ENCODE measurements around the gene EPHA4. TPM values are rescaled to one million over a fixed set of nuclear protein-coding genes. Genes with fewer than 3 reads are reported as not detected.

Gene EPHA4
- total RNA-seq, 2 experiments from 2014 or later, result 0.23 TPM; not detected in 1

- Histone ChIP-seq H4K20me1 (ENCODE audit: insufficient read depth, low read length) (no peaks in the 10 kb centered on the region), H3K36me3 (ENCODE audit: insufficient read depth, low read length) (no peaks in the 10 kb centered on the region), H3K9me3 (ENCODE audit: low read length) (no peaks in the 10 kb centered on the region), H3K27ac (ENCODE audit: low read depth, low read length, poor library complexity, severe bottlenecking) (no peak overlapping the region), H3K9me2 (ENCODE audit: insufficient read depth, low read length) (no peaks in the 10 kb centered on the region), H3K4me3 (ENCODE audit: low read depth, low read length, poor library complexity, severe bottlenecking) (no peak overlapping the region), H3K79me2 (ENCODE audit: insufficient read depth, low read depth, low read length) (no peaks in the 10 kb centered on the region), H3K4me2 (ENCODE audit: low read length) (no peak overlapping the region), H3K4me1 (ENCODE audit: insufficient read depth, low read length, poor library complexity, severe bottlenecking) (peaks cover 11% of the 10 kb centered on the region), H2AFZ (ENCODE audit: low read length) (no peak overlapping the region)
- ChIA-PET POLR2A (no interaction called here), CTCF (ENCODE audit: unreplicated experiment) (no interaction called here)
- no peak for DNase-seq (ENCODE audit: low spot score)
- intact Hi-C loops (cut with micrococcal nuclease; ENCODE audit: unreplicated experiment), result no loop called here
- TF ChIP-seq CTCF (conservative IDR thresholded peaks at IDR 0.05; ENCODE audit: low read length) (no peak), EZH2phosphoT487 (IDR thresholded peaks at IDR 0.05; ENCODE audit: borderline replicate concordance, low read depth, low read length) (no peak)
- BruUV-seq (replicated peaks), result no TSS peak
Observed at GRCh38 chr2:221569425-221569845, 2.7 kb downstream of the EPHA4 start.

- H3K4me3 ChIP-seq (ENCODE audit: low read depth, low read length, poor library complexity, severe bottlenecking), result no peak overlapping the region
- no peaks in the 10 kb centered on the region for H3K9me2 ChIP-seq (ENCODE audit: insufficient read depth, low read length)
- TF ChIP-seq CTCF (conservative IDR thresholded peaks at IDR 0.05; ENCODE audit: low read length) (no peak), EZH2phosphoT487 (IDR thresholded peaks at IDR 0.05; ENCODE audit: borderline replicate concordance, low read depth, low read length) (no peak)
- intact Hi-C loops (cut with micrococcal nuclease; ENCODE audit: unreplicated experiment), result no loop called here
- no peak overlapping the region for H3K27ac ChIP-seq (ENCODE audit: low read depth, low read length, poor library complexity, severe bottlenecking)
- H3K79me2 ChIP-seq (ENCODE audit: insufficient read depth, low read depth, low read length), result no peaks in the 10 kb centered on the region
- no peak overlapping the region for H2AFZ ChIP-seq (ENCODE audit: low read length)
- H4K20me1 ChIP-seq (ENCODE audit: insufficient read depth, low read length), result no peaks in the 10 kb centered on the region
- POLR2A ChIA-PET, result no interaction called here
- no peaks in the 10 kb centered on the region for H3K9me3 ChIP-seq (ENCODE audit: low read length)
- no peaks in the 10 kb centered on the region for H3K36me3 ChIP-seq (ENCODE audit: insufficient read depth, low read length)
- peaks cover 8% of the 10 kb centered on the region for H3K4me1 ChIP-seq (ENCODE audit: insufficient read depth, low read length, poor library complexity, severe bottlenecking)
- CTCF ChIA-PET (ENCODE audit: unreplicated experiment), result no interaction called here
- BruUV-seq (replicated peaks), result no TSS peak
- no peak overlapping the region for H3K4me2 ChIP-seq (ENCODE audit: low read length)
- no peak for DNase-seq (ENCODE audit: low spot score)
Observed at GRCh38 chr2:221568299-221568698, 3.8 kb downstream of the EPHA4 start.

- Histone ChIP-seq H3K9me3 (ENCODE audit: low read length) (no peaks in the 10 kb centered on the region), H3K9me2 (ENCODE audit: insufficient read depth, low read length) (no peaks in the 10 kb centered on the region), H3K79me2 (ENCODE audit: insufficient read depth, low read depth, low read length) (no peaks in the 10 kb centered on the region), H3K4me1 (ENCODE audit: insufficient read depth, low read length, poor library complexity, severe bottlenecking) (peaks cover 4% of the 10 kb centered on the region), H3K27ac (ENCODE audit: low read depth, low read length, poor library complexity, severe bottlenecking) (no peak overlapping the region), H3K36me3 (ENCODE audit: insufficient read depth, low read length) (no peaks in the 10 kb centered on the region), H3K4me2 (ENCODE audit: low read length) (no peak overlapping the region), H4K20me1 (ENCODE audit: insufficient read depth, low read length) (no peaks in the 10 kb centered on the region), H3K4me3 (ENCODE audit: low read depth, low read length, poor library complexity, severe bottlenecking) (no peak overlapping the region), H2AFZ (ENCODE audit: low read length) (no peak overlapping the region)
- DNase-seq (ENCODE audit: low spot score), result no peak
- BruUV-seq (replicated peaks), result no TSS peak
- ChIA-PET CTCF (ENCODE audit: unreplicated experiment) (no interaction called here), POLR2A (no interaction called here)
- intact Hi-C loops (cut with micrococcal nuclease; ENCODE audit: unreplicated experiment), result no loop called here
- TF ChIP-seq EZH2phosphoT487 (IDR thresholded peaks at IDR 0.05; ENCODE audit: borderline replicate concordance, low read depth, low read length) (no peak), CTCF (conservative IDR thresholded peaks at IDR 0.05; ENCODE audit: low read length) (no peak)
Observed at GRCh38 chr2:221567809-221568208, 4.3 kb downstream of the EPHA4 start.
